Panc1 (cell line): ENCODE measurements around the gene GGA1. TPM values are rescaled to one million over a fixed set of nuclear protein-coding genes. Genes with fewer than 3 reads are reported as not detected.
A peak's percentile ranks its signal among the peaks of the same experiment; 100 is the strongest.

Experiments
- ATAC-seq: fragments of 200-7000 bp; cut with Tn5 transposase; 2 replicates; pipeline ENCODE4 v1.9.1; 2020; ENCODE audit warnings: mild to moderate bottlenecking, moderate library complexity
- BruUV-seq: library from RNA; stranded (reverse); fragments of 400-500 nt; replicated peaks from 2 replicates; lab custom pipeline; 2021; lab: Mats Ljungman, UMichigan
- CTCF ChIA-PET: fragments of 300-600 bp; sonication (Branson Sonifier 250); formaldehyde crosslinking; loops from one replicate; lab custom pipeline; 2022; ENCODE audit warnings: antibody characterized with exemption; lab: Charles Lee
- POLR2A ChIA-PET: fragments of 300-600 bp; sonication (Branson Sonifier 250); formaldehyde crosslinking; loops from one replicate; lab custom pipeline; 2022; ENCODE audit warnings: antibody characterized with exemption; lab: Charles Lee
- DNase-seq: peaks from one replicate; pipeline ENCODE4 v3.0.0-alpha.2; 2010; ENCODE audit warnings: low read depth, low spot score
- H3K27ac ChIP-seq: 2 replicates; pipeline ENCODE4 v1.5.1; 2011; ENCODE audit warnings: mild to moderate bottlenecking, low read length, inconsistent platforms
- H3K27me3 ChIP-seq: fragments of 200-500 bp; sonication (Bioruptor generic); 2 replicates; pipeline ENCODE4 v1.6.0; 2014; ENCODE audit warnings: low read length, inconsistent platforms; ENCODE audit not compliant: control insufficient read depth, insufficient read depth
- H3K36me3 ChIP-seq: fragments of 200-500 bp; sonication (Bioruptor generic); 2 replicates; pipeline ENCODE4 v1.5.1; 2014; ENCODE audit warnings: inconsistent platforms, mild to moderate bottlenecking, low read length, moderate library complexity; ENCODE audit not compliant: control insufficient read depth, insufficient read depth
- H3K4me1 ChIP-seq: 2 replicates; pipeline ENCODE4 v1.5.1; 2011; ENCODE audit warnings: inconsistent platforms, mild to moderate bottlenecking, low read length, moderate library complexity; ENCODE audit not compliant: control insufficient read depth, insufficient read depth
- H3K4me3 ChIP-seq, 2 experiments: 2 replicates each; pipeline ENCODE4 v1.5.1; 2011 to 2012; ENCODE audit warnings: low read depth in 2 of 2, low read length in 2 of 2, mild to moderate bottlenecking in 2 of 2, inconsistent platforms in 1 of 2, moderate library complexity in 1 of 2
- H3K9me3 ChIP-seq: fragments of 200-500 bp; sonication (Bioruptor generic); 2 replicates; pipeline ENCODE4 v1.5.1; 2014; ENCODE audit warnings: low read depth, mild to moderate bottlenecking, inconsistent platforms, low read length, moderate library complexity; ENCODE audit not compliant: control insufficient read depth, insufficient read depth
- POLR2AphosphoS5 ChIP-seq: IDR thresholded peaks from 2 replicates; pipeline ENCODE4 v1.6.1; 2012; ENCODE audit warnings: mild to moderate bottlenecking, low read depth, low read length, moderate library complexity
- TCF7L2 ChIP-seq: IDR thresholded peaks from 2 replicates; pipeline ENCODE4 v1.6.1; 2011; ENCODE audit warnings: mild to moderate bottlenecking, low read depth, low read length, inconsistent platforms
- in situ Hi-C: cut with HindIII; loops from 2 replicates; pipeline ENCODE4 v1.10.0; 2016; ENCODE audit warnings: low sequenced_read_pairs, low pct_unique_long_range_greater_than_20kb
- intact Hi-C: fragments of 100-400 bp; cut with micrococcal nuclease; formaldehyde crosslinking; loops from one replicate; pipeline ENCODE4 v1.10.0; 2022; ENCODE audit not compliant: unreplicated experiment
- total RNA-seq: library from RNA; stranded (reverse); gene quantifications from one replicate; pipeline ENCODE4 v1.2.1, GENCODE V29; 2021; ENCODE audit not compliant: unreplicated experiment
- TF ChIP-seq, protein P1 (sequence below), 2 experiments: IDR thresholded peaks; 2 replicates each; pipeline ENCODE4 v1.6.1; 2011 to 2012; ENCODE audit warnings: low read depth in 2 of 2, control low read depth in 1 of 2, low read length in 1 of 2, mild to moderate bottlenecking in 1 of 2, moderate library complexity in 1 of 2; ENCODE audit not compliant: insufficient read depth in 1 of 2

Gene GGA1
- total RNA-seq, 1 experiment from 2014 or later: 45.4 TPM

DNA sequence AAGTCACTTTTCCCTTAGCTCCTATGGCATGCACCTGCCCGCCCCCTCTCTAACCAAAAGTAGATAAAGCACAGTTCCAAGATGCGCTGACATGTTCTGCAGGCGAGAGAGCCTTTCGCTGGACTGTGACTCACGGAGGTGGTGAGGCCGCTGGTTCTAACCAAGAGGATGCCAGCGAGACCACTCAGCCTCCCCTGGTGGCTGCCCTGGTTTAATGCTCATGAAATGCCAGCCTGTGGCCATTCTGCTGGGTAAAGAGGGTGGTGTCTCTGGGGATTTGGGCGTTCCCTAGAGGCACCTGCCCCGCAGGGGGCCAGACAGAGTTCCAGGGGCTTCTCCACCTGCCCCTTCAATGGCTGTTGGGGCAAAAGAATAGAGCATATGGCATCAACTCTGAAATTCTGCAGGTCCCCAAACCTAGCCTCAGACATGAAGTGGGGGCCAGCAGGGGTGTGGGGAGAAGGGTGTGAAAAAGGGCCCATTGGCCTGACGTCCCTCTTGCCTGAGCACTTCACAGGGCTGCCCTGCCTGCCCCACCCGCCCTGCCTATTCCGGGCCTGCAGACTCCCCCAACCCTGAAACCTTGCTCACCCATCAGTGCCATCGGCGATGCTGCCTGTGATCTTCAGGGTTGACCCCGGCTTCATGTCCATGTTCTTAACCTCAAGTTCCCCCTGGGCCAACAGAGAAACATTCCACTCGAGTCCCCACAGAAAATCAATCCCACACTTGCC, 37.2 kb upstream of the GGA1 start:
- no peaks in the 10 kb centered on the region for H3K9me3 ChIP-seq
- ChIA-PET POLR2A (interaction anchor here (0.6 kb wide), 1 partner anchor 9 kb away, joined by 19 read pairs; no protein-coding TSS in a partner anchor), CTCF (no interaction called here)
- H3K4me1 ChIP-seq: peaks cover 23% of the 10 kb centered on the region
- no peak overlapping the region for H3K27ac ChIP-seq
- peak; percentile 54 for ATAC-seq
- intact Hi-C loops: no loop called here
- H3K4me3 ChIP-seq: no peak overlapping the region
- no peaks in the 10 kb centered on the region for H3K27me3 ChIP-seq
- H3K36me3 ChIP-seq: no peaks in the 10 kb centered on the region
- DNase-seq: no peak
- BruUV-seq: no TSS peak
- in situ Hi-C loops: no loop called here
- TF ChIP-seq, protein P1, sequence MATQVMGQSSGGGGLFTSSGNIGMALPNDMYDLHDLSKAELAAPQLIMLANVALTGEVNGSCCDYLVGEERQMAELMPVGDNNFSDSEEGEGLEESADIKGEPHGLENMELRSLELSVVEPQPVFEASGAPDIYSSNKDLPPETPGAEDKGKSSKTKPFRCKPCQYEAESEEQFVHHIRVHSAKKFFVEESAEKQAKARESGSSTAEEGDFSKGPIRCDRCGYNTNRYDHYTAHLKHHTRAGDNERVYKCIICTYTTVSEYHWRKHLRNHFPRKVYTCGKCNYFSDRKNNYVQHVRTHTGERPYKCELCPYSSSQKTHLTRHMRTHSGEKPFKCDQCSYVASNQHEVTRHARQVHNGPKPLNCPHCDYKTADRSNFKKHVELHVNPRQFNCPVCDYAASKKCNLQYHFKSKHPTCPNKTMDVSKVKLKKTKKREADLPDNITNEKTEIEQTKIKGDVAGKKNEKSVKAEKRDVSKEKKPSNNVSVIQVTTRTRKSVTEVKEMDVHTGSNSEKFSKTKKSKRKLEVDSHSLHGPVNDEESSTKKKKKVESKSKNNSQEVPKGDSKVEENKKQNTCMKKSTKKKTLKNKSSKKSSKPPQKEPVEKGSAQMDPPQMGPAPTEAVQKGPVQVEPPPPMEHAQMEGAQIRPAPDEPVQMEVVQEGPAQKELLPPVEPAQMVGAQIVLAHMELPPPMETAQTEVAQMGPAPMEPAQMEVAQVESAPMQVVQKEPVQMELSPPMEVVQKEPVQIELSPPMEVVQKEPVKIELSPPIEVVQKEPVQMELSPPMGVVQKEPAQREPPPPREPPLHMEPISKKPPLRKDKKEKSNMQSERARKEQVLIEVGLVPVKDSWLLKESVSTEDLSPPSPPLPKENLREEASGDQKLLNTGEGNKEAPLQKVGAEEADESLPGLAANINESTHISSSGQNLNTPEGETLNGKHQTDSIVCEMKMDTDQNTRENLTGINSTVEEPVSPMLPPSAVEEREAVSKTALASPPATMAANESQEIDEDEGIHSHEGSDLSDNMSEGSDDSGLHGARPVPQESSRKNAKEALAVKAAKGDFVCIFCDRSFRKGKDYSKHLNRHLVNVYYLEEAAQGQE (IDR thresholded peaks at IDR 0.05; ENCODE audit: insufficient read depth in 1 of 2, low read depth in 2 of 2, low read length in 1 of 2): no peak
- no peak; the same call in 1 of the 2 replicates for TF ChIP-seq POLR2AphosphoS5
- no peak for TF ChIP-seq TCF7L2

DNA sequence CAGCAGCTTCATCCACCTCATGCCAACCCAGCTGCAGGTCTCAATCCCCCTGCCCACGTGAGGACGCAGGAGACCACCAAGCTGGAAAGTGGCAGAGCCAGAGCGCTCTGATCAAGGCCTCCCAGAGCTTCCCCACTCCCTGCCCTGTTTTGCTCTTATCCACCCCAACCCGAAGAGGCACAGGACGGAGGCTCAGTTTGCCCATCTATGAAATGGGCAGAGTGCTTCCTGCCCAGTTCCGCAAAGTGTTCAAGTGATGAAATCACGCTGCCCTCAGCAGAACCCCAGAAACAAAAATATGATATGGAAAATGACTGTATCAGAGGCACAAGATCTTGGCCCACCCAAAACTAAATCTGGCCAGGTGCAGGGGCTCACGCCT, 36.7 kb upstream of the GGA1 start:
- intact Hi-C loops: no loop called here
- no peaks in the 10 kb centered on the region for H3K27me3 ChIP-seq
- H3K9me3 ChIP-seq: no peaks in the 10 kb centered on the region
- ChIA-PET POLR2A (no interaction called here), CTCF (no interaction called here)
- TF ChIP-seq POLR2AphosphoS5: no peak
- no peak for TF ChIP-seq TCF7L2
- TF ChIP-seq, protein P1 (IDR thresholded peaks at IDR 0.05; ENCODE audit: insufficient read depth in 1 of 2, low read depth in 2 of 2, low read length in 1 of 2): no peak
- BruUV-seq: no TSS peak
- ATAC-seq (no peak), DNase-seq (no peak)
- H3K36me3 ChIP-seq: no peaks in the 10 kb centered on the region
- no peak overlapping the region for H3K4me3 ChIP-seq
- H3K27ac ChIP-seq: no peak overlapping the region
- in situ Hi-C loops: no loop called here
- peaks cover 19% of the 10 kb centered on the region for H3K4me1 ChIP-seq
